RWPE2 (cell line): Measurements from ENCODE around the gene HOXB7.

Source experiments
- ATAC-seq: fragments of 200-7000 bp; cut with Tn5 transposase; 3 replicates; pipeline ENCODE4 v1.9.1; 2021; ENCODE audit warnings: low read depth
- DNase-seq: peaks from one replicate; pipeline ENCODE4 v3.0.0-alpha.2; 2020; ENCODE audit warnings: low spot score
- H3K27ac ChIP-seq: fragments of 450-650 bp; 2 replicates; pipeline ENCODE4 v1.5.1; 2017; ENCODE audit warnings: mild to moderate bottlenecking; ENCODE audit not compliant: poor library complexity, severe bottlenecking
- H3K27me3 ChIP-seq: fragments of 250-450 bp; sonication (Bioruptor Pico); 2 replicates; pipeline ENCODE4 v1.5.1; 2021; ENCODE audit warnings: mild to moderate bottlenecking, moderate library complexity; ENCODE audit not compliant: insufficient read depth, poor library complexity, severe bottlenecking
- H3K36me3 ChIP-seq: fragments of 250-450 bp; sonication (Bioruptor Pico); 2 replicates; pipeline ENCODE4 v1.5.1; 2020; ENCODE audit warnings: low read depth, mild to moderate bottlenecking, moderate library complexity
- H3K4me1 ChIP-seq: fragments of 250-450 bp; sonication (Bioruptor Pico); 2 replicates; pipeline ENCODE4 v1.5.1; 2021; ENCODE audit warnings: mild to moderate bottlenecking, moderate library complexity; ENCODE audit not compliant: insufficient read depth, poor library complexity, severe bottlenecking
- H3K4me3 ChIP-seq: fragments of 250-450 bp; sonication (Bioruptor Pico); 2 replicates; pipeline ENCODE4 v1.5.1; 2021; ENCODE audit warnings: mild to moderate bottlenecking, moderate library complexity; ENCODE audit not compliant: severe bottlenecking
- H3K9me3 ChIP-seq: fragments of 250-450 bp; sonication (Bioruptor Pico); 2 replicates; pipeline ENCODE4 v1.5.1; 2021; ENCODE audit warnings: mild to moderate bottlenecking, moderate library complexity; ENCODE audit not compliant: severe bottlenecking
- TF ChIP-seq, protein P1 (sequence below): fragments of 450-650 bp; IDR thresholded peaks from one replicate; pipeline ENCODE4 v1.5.1; 2017; ENCODE audit warnings: mild to moderate bottlenecking, moderate library complexity; ENCODE audit not compliant: poor library complexity, severe bottlenecking

HOXB7 gene

GRCh38 chr17:48629411-48629759 is 18.6 kb upstream of the HOXB7 start:
- Histone ChIP-seq H3K27ac (no peak overlapping the region), H3K4me3 (no peak overlapping the region), H3K9me3 (no peaks in the 10 kb centered on the region), H3K27me3 (peaks cover 54% of the 10 kb centered on the region), H3K4me1 (no peaks in the 10 kb centered on the region), H3K36me3 (no peaks in the 10 kb centered on the region)
- no peak for DNase-seq
- ATAC-seq = no peak
- TF ChIP-seq, protein P1, sequence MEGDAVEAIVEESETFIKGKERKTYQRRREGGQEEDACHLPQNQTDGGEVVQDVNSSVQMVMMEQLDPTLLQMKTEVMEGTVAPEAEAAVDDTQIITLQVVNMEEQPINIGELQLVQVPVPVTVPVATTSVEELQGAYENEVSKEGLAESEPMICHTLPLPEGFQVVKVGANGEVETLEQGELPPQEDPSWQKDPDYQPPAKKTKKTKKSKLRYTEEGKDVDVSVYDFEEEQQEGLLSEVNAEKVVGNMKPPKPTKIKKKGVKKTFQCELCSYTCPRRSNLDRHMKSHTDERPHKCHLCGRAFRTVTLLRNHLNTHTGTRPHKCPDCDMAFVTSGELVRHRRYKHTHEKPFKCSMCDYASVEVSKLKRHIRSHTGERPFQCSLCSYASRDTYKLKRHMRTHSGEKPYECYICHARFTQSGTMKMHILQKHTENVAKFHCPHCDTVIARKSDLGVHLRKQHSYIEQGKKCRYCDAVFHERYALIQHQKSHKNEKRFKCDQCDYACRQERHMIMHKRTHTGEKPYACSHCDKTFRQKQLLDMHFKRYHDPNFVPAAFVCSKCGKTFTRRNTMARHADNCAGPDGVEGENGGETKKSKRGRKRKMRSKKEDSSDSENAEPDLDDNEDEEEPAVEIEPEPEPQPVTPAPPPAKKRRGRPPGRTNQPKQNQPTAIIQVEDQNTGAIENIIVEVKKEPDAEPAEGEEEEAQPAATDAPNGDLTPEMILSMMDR = no peak

DNA sequence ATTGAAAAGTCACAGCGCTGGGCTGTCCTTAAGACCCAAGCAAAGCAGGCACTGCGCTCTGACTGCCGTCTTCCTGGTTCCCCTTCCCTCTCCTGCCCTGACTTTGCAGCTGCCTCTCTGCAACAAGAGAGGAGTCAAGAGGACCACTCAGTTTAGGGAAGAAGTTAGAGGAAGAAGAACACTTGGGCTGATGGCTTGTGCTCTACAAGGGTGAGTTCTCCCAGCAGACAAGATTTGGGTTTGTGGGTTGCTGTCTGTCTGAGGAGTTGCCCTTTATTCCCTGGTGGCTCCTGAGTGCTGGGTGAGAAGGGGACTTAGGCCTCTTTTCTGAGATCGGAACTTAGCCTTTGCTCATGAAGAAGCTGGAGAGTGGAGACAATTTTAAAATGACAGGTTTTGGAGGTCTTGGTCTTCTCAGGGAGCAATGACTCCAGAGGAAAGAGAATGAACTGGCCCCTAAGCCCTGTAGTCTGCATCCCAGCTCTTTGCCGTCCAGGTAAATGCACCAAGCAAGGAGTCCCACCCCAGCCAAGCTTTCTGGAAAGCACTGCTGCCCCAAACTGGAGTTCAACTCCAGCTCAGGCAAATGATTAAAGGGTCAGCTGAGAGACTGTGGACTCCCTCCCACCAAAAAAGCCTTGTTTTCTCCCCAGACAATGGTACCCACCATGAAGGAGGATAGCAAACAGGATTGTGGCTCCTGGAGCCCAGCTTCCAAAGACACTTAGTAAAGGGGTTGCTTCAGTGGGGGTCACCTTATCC is 18.0 kb upstream of the HOXB7 start:
- Histone ChIP-seq H3K9me3 (no peaks in the 10 kb centered on the region), H3K4me3 (no peak overlapping the region), H3K27me3 (peaks cover 54% of the 10 kb centered on the region), H3K4me1 (no peaks in the 10 kb centered on the region), H3K36me3 (no peaks in the 10 kb centered on the region), H3K27ac (no peak overlapping the region)
- TF ChIP-seq, protein P1 = no peak
- ATAC-seq (no peak), DNase-seq (no peak)

DNA sequence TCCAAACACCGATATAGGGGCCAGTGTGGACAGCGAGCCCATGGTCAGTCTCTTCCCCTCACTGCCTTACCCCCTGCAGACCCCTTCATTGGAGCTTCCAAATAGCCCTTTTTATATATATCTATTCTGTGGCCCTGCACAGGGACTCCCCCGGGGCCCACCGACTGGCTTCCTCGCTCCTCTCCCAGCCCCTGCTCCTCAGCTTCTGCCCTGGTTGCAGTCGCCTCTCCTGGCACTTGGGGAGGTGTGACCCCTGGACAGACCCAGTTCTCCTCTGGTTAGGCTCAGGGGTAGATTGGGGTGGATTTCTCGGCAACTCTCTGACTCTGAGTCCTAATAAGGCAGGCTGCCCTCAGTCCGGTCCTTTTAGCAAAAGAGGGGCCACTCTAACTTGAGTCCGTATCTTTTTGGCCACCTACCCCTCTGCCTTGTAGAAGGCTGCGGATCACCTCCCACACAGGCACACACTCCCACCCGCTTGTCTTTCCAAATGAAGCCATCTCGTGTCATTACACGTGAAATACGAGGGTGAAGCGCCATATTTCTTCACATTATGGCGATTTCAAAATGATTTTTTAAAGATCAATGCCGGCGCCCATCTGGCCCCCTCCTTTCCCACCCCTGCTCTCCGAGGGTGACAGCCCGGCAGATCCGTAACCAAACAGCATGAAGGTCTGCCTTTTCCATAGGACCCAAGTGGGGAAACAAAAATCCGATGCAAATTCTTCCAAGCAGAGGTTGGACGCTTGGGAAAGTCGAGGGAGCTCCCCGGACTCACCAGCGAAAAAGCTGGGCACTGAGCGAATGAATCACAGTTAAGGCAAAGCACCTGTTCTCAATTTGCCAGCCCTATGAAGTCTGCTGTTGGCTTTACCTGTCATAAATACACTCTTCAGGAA is 17.1 kb upstream of the HOXB7 start:
- Histone ChIP-seq H3K9me3 (no peaks in the 10 kb centered on the region), H3K27ac (no peak overlapping the region), H3K4me1 (no peaks in the 10 kb centered on the region), H3K36me3 (no peaks in the 10 kb centered on the region), H3K27me3 (peaks cover 54% of the 10 kb centered on the region), H3K4me3 (no peak overlapping the region)
- TF ChIP-seq, protein P1 = no peak
- no peak for DNase-seq
- ATAC-seq = no peak

- Histone ChIP-seq H3K4me3 (no peak overlapping the region), H3K27me3 (peaks cover 61% of the 10 kb centered on the region)
- TF ChIP-seq, protein P1 = no peak
These were observed 16.3 kb upstream of the HOXB7 start for GRCh38 chr17:48627118-48627597.

More at GRCh38 chr17:48627118-48627597, 16.3 kb upstream of the HOXB7 start:
- Histone ChIP-seq H3K27ac (no peak overlapping the region), H3K4me1 (no peaks in the 10 kb centered on the region), H3K36me3 (no peaks in the 10 kb centered on the region), H3K9me3 (no peaks in the 10 kb centered on the region)
- ATAC-seq (no peak), DNase-seq (no peak)
